HEK293T (cell line): ENCODE data around the gene TNNI3.

Experiments
- CTCF ChIA-PET: fragments of 350-600 bp; formaldehyde crosslinking; extraction: SDS; loops from one replicate; lab custom pipeline; 2021; ENCODE audit warnings: antibody characterized with exemption, inconsistent platforms; lab: Yijun Ruan, JAX
- POLR2A ChIA-PET: fragments of 350-600 bp; formaldehyde crosslinking; extraction: SDS; loops from one replicate; lab custom pipeline; 2020; ENCODE audit warnings: antibody characterized with exemption, inconsistent platforms; lab: Yijun Ruan, JAX
- DNase-seq: peaks from one replicate; pipeline ENCODE4 v3.0.0; 2012; ENCODE audit warnings: mixed read lengths; ENCODE audit errors: extremely low spot score
- ARNT ChIP-seq: fragments of 450-650 bp; IDR thresholded peaks from 2 replicates; pipeline ENCODE4 v1.6.1; 2017; ENCODE audit warnings: mild to moderate bottlenecking
- BHLHE40 ChIP-seq: fragments of 450-650 bp; IDR thresholded peaks from 2 replicates; pipeline ENCODE4 v1.6.1; 2016; ENCODE audit warnings: mild to moderate bottlenecking, moderate library complexity, borderline replicate concordance
- CTBP1 ChIP-seq: fragments of 450-650 bp; IDR thresholded peaks from 2 replicates; pipeline ENCODE4 v1.6.1; 2016; ENCODE audit warnings: borderline replicate concordance
- ELF4 ChIP-seq: fragments of 450-650 bp; IDR thresholded peaks from 2 replicates; pipeline ENCODE4 v1.6.1; 2017; ENCODE audit warnings: antibody characterized with exemption
- FOXA1 ChIP-seq: fragments of 450-650 bp; IDR thresholded peaks from 2 replicates; pipeline ENCODE4 v1.6.1; 2016; ENCODE audit warnings: mild to moderate bottlenecking
- FOXK2 ChIP-seq: fragments of 450-650 bp; IDR thresholded peaks from 2 replicates; pipeline ENCODE4 v1.6.1; 2016; ENCODE audit warnings: mild to moderate bottlenecking
- FOXM1 ChIP-seq: fragments of 450-650 bp; IDR thresholded peaks from 2 replicates; pipeline ENCODE4 v1.6.1; 2017; ENCODE audit warnings: mild to moderate bottlenecking, borderline replicate concordance
- HDGF ChIP-seq: fragments of 450-650 bp; IDR thresholded peaks from 2 replicates; pipeline ENCODE4 v1.6.1; 2017; ENCODE audit warnings: antibody characterized with exemption, borderline replicate concordance
- L3MBTL2 ChIP-seq: fragments of 450-650 bp; conservative IDR thresholded peaks from 2 replicates; pipeline ENCODE4 v1.6.1; 2016; ENCODE audit warnings: mild to moderate bottlenecking
- LEF1 ChIP-seq: fragments of 450-650 bp; IDR thresholded peaks from 2 replicates; pipeline ENCODE4 v1.6.1; 2017; ENCODE audit warnings: mild to moderate bottlenecking, borderline replicate concordance
- NFRKB ChIP-seq: fragments of 450-650 bp; IDR thresholded peaks from 2 replicates; pipeline ENCODE4 v1.6.1; 2016; ENCODE audit warnings: mild to moderate bottlenecking, moderate library complexity
- SP1 ChIP-seq: fragments of 450-650 bp; IDR thresholded peaks from 2 replicates; pipeline ENCODE4 v1.6.1; 2017
- SUZ12 ChIP-seq: fragments of 450-650 bp; IDR thresholded peaks from 2 replicates; pipeline ENCODE4 v1.6.1; 2016; ENCODE audit warnings: mild to moderate bottlenecking
- ZNF384 ChIP-seq: fragments of 450-650 bp; IDR thresholded peaks from 2 replicates; pipeline ENCODE4 v1.6.1; 2016
- TF ChIP-seq, protein P1 (sequence below): fragments of 450-650 bp; IDR thresholded peaks from 2 replicates; pipeline ENCODE4 v1.6.1; 2016

Gene TNNI3

GRCh38 chr19:55196803-55197202 is 39.3 kb upstream of the TNNI3 start:
- TF ChIP-seq SUZ12 = 0 out of 2 replicates have a peak, but pooled peaks have one; percentile 53
- no peak for TF ChIP-seq CTBP1
- TF ChIP-seq LEF1 = no peak
- TF ChIP-seq ARNT = no peak
- TF ChIP-seq, protein P1, sequence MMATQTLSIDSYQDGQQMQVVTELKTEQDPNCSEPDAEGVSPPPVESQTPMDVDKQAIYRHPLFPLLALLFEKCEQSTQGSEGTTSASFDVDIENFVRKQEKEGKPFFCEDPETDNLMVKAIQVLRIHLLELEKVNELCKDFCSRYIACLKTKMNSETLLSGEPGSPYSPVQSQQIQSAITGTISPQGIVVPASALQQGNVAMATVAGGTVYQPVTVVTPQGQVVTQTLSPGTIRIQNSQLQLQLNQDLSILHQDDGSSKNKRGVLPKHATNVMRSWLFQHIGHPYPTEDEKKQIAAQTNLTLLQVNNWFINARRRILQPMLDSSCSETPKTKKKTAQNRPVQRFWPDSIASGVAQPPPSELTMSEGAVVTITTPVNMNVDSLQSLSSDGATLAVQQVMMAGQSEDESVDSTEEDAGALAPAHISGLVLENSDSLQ = no peak
- ChIA-PET CTCF (no interaction called here), POLR2A (interaction anchor here (1.1 kb wide), 1 partner anchor 10 kb away, joined by 3 read pairs; no protein-coding TSS in a partner anchor)
- no peak for DNase-seq

DNA sequence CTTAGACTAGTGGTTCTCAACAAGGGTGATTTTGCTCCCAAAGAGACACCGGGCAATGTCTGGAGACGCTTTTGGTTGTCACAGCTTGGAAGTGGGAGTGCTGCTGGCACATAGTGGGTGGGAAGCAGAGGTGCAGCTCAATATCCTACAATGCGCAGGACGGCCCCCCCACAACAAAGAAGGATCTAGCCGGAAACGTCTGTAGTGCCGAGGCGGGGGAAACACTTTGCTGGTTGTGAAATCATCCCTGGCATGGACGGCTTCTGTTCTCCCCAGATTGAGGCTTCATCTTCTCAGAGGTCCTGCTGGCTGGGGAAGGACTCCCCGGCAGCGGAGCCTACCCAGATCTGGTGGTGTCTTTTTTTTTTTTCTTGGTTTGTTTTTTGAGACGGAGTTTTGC is 35.9 kb upstream of the TNNI3 start:
- DNase-seq = no peak
- ChIA-PET CTCF (no interaction called here), POLR2A (no interaction called here)
- no peak for TF ChIP-seq ZNF384
- TF ChIP-seq NFRKB = no peak

GRCh38 chr19:55189403-55189835 is 31.9 kb upstream of the TNNI3 start:
- ChIA-PET CTCF (no interaction called here), POLR2A (interaction anchor here (1.0 kb wide), 1 partner anchor 10 kb away, joined by 3 read pairs; no protein-coding TSS in a partner anchor)
- DNase-seq = no peak
- TF ChIP-seq CTBP1 (no peak), SP1 (no peak), FOXK2 (no peak), SUZ12 (no peak), ZNF384 (no peak), FOXA1 (no peak)

DNA sequence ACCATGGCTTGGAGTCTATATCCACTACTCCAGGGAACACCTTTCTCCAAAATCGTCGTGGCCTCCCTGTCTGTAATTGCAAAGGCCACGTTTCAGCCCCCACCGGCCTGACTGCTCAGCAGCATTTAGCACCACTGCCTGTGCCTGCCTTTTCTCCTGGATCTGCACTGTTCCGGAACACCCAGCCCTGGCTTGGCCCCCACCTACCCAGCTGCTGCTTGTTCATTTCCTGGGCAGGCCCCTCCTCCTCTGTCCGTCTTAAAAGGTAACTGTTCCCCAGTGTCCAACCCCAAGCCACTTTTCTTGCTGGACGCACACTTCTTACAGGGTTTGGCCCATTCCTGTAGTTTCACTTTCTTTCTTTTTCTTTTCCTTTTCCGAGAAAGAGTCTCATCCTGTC is 31.1 kb upstream of the TNNI3 start:
- ChIA-PET POLR2A (no interaction called here), CTCF (interaction anchor here (0.6 kb wide), 1 partner anchor 63 kb away, joined by 4 read pairs; no protein-coding TSS in a partner anchor)
- TF ChIP-seq FOXA1 (no peak), SP1 (no peak), ZNF384 (no peak), NFRKB (no peak), SUZ12 (no peak), LEF1 (no peak), FOXM1 (no peak)
- DNase-seq = no peak

DNA sequence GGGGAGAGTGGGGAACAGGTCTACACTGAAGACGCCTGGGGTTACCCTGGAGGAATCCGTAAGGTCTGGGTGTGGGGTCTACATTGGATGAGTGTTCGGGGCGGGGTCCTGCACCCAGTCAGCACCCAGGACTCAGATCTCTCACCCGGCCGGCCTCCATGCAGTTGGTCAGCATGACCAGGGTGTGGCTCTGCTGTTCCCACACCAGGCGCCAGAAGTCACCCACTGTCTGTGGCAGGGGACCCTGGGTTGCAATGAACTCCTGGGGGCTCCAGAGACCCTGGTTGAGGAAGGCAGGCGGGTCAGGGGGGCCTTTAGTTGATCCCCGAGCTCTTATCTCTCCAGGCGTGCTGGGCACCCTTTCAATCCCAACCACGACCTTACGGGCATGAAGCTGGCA is 28.5 kb upstream of the TNNI3 start:
- no peak for DNase-seq
- no peak for TF ChIP-seq FOXK2
- TF ChIP-seq L3MBTL2 = no peak
- no peak for TF ChIP-seq BHLHE40
- no peak for TF ChIP-seq FOXA1
- TF ChIP-seq CTBP1 = no peak
- no peak for TF ChIP-seq SP1
- TF ChIP-seq FOXM1 = no peak
- no peak for TF ChIP-seq ZNF384
- no peak for TF ChIP-seq LEF1
- TF ChIP-seq ELF4 = no peak
- TF ChIP-seq, protein P1 = no peak
- TF ChIP-seq SUZ12 = no peak
- ChIA-PET POLR2A (no interaction called here), CTCF (no interaction called here)

GRCh38 chr19:55181740-55182139 is 24.2 kb upstream of the TNNI3 start:
- no peak for DNase-seq
- CTCF ChIA-PET = no interaction called here
- POLR2A ChIA-PET = interaction anchor here (2.6 kb wide), 1 partner anchor 77 kb away, joined by 8 read pairs; the partner anchor contains the start of gene PPP6R1
- TF ChIP-seq HDGF = no peak
- TF ChIP-seq ZNF384 = no peak
- TF ChIP-seq FOXK2 = no peak
- TF ChIP-seq FOXA1 = no peak
- no peak for TF ChIP-seq ARNT
- TF ChIP-seq ELF4 = no peak
- no peak for TF ChIP-seq L3MBTL2

DNA sequence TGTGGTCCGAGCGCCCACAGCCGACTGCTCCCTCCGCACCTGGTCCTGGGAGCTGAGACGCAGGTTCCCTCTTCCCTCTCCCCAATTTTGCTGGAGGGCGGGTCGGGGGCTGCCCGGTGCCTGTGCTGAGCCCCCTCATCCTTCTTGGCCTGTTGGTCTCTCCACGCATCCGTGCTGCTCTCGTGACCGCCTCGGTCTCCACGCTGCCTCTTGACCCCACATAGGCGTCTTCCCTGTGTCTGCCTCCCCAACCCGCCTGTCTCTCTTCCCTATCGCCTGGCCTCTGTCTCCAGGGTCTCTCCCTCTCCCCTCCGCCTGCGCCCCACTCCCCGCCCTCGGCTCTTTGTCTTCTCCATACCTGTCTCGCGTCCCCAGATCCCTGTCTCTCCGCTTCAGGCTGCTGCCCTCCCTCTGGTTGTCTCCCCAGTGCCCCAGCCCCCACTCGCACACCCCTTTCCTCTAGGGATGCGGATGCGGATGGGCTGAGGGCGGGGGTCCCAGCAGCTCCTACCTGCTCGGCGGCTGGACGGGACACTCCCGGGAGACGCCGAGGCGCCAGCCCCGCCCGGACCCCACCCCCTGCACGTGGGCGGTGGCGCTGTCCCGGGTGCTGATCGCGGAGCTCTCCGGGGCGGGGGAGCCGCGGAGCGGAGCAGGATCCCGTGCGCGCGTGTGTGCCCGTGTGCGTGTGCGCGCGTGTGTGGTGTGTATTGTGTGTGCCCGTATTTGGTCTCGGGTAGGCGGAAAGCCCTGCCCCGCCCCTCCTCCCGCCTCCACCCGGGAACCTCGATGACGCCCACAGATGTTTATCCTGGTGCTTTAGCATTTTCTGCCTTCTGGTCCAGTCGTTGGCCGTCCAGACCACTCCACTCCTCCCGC is 22.3 kb upstream of the TNNI3 start, which contains the start of gene SYT5:
Gene SYT5 (minus strand): TSS at position 684 of the 879 bp plus-strand sequence. CDS start 1,248 bp downstream, outside the sequence.
- TF ChIP-seq FOXM1 (no peak), FOXK2 (no peak)
- ChIA-PET POLR2A (interaction anchor here (1.3 to 2.6 kb wide), 2 partner anchors 79 to 227 kb away, joined by 3 to 8 read pairs; partner anchors contain the start of gene PPP6R1), CTCF (interaction anchor here (0.6 kb wide), 1 partner anchor 39 kb away, joined by 4 read pairs; no protein-coding TSS in a partner anchor)
- DNase-seq = peak; percentile 74
